HG02981 (cell line): ENCODE results near the gene BAG3.
"Not testable (repeated sequence)": the region's sequence is repeated elsewhere in the genome, so short reads cannot be mapped to it uniquely, and the experiment has no call there.

Experiments
- ATAC-seq: cut with Tn5 transposase; IDR thresholded peaks from one replicate; pipeline ENCODE4 v1.9.1; 2021; ENCODE audit warnings: mild to moderate bottlenecking, moderate library complexity; ENCODE audit not compliant: unreplicated experiment

BAG3 gene

GRCh38 chr10:119689016-119689580, 37.9 kb downstream of the BAG3 start:
- no peak for ATAC-seq

GRCh38 chr10:119691726-119692125, 40.5 kb downstream of the BAG3 start:
- ATAC-seq = no peak

GRCh38 chr10:119693262-119693957, 42.2 kb downstream of the BAG3 start:
- ATAC-seq = peak; percentile 63

- ATAC-seq = no peak
These were observed 43.4 kb downstream of the BAG3 start for GRCh38 chr10:119694608-119695007.

- peak; percentile 51 for ATAC-seq
These were observed 49.3 kb downstream of the BAG3 start for GRCh38 chr10:119700321-119700954.

- no peak for ATAC-seq
These were observed 50.7 kb downstream of the BAG3 start for GRCh38 chr10:119701861-119702260.

GRCh38 chr10:119702583-119702982, 51.4 kb downstream of the BAG3 start:
- no peak for ATAC-seq

- no peak for ATAC-seq
These were observed 52.8 kb downstream of the BAG3 start for GRCh38 chr10:119703903-119704508.

- ATAC-seq = peak; percentile 52
These were observed 54.3 kb downstream of the BAG3 start for GRCh38 chr10:119705434-119705831.

GRCh38 chr10:119706521-119707278, 55.5 kb downstream of the BAG3 start:
- no peak for ATAC-seq

GRCh38 chr10:119707331-119707730, 56.2 kb downstream of the BAG3 start:
- ATAC-seq = not testable (repeated sequence)

GRCh38 chr10:119710935-119711334, 59.8 kb downstream of the BAG3 start:
- not testable (repeated sequence) for ATAC-seq

GRCh38 chr10:119713744-119714483, 62.7 kb downstream of the BAG3 start:
- no peak for ATAC-seq

- no peak for ATAC-seq
These were observed 63.3 kb downstream of the BAG3 start for GRCh38 chr10:119714484-119714816.

GRCh38 chr10:119715628-119716505, 64.7 kb downstream of the BAG3 start:
- no peak for ATAC-seq

GRCh38 chr10:119723161-119723560, 72.0 kb downstream of the BAG3 start:
- no peak for ATAC-seq

GRCh38 chr10:119723624-119724023, 72.4 kb downstream of the BAG3 start:
- no peak for ATAC-seq

GRCh38 chr10:119724593-119725516, 73.7 kb downstream of the BAG3 start:
- peak; percentile 1 for ATAC-seq

- ATAC-seq = peak; percentile 57
These were observed 74.3 kb downstream of the BAG3 start for GRCh38 chr10:119725517-119725827.
